ENCODE measurements around the gene WDFY4. TPM values are rescaled to one million over a fixed set of nuclear protein-coding genes. Genes with fewer than 3 reads are reported as not detected.

WDFY4 gene
- polyA plus RNA-seq, 1 experiment = not detected

GRCh38 chr10:48711830-48712229 is 27.2 kb downstream of the WDFY4 start:
- peaks cover 1% of the 10 kb centered on the region for H3K27me3 ChIP-seq (ENCODE audit: control insufficient read depth, insufficient read depth, low read length)
- DNase-seq (ENCODE audit: low read depth) = no peak
- ChIA-PET CTCF (no interaction called here), POLR2A (no interaction called here)
- no peaks in the 10 kb centered on the region for H3K36me3 ChIP-seq (ENCODE audit: control insufficient read depth, insufficient read depth, low read length)
- TF ChIP-seq CTCF (IDR thresholded peaks at IDR 0.05; ENCODE audit: insufficient read depth, low read depth, low read length) = no peak
- H3K4me3 ChIP-seq (ENCODE audit: low read depth, low read length) = no peak overlapping the region

GRCh38 chr10:48714088-48714487 is 29.4 kb downstream of the WDFY4 start:
- ChIA-PET CTCF (no interaction called here), POLR2A (no interaction called here)
- H3K27me3 ChIP-seq (ENCODE audit: control insufficient read depth, insufficient read depth, low read length) = peaks cover 1% of the 10 kb centered on the region
- no peak for DNase-seq (ENCODE audit: low read depth)
- no peaks in the 10 kb centered on the region for H3K36me3 ChIP-seq (ENCODE audit: control insufficient read depth, insufficient read depth, low read length)
- TF ChIP-seq CTCF (IDR thresholded peaks at IDR 0.05; ENCODE audit: insufficient read depth, low read depth, low read length) = no peak
- H3K4me3 ChIP-seq (ENCODE audit: low read depth, low read length) = no peak overlapping the region

GRCh38 chr10:48716416-48716815 is 31.7 kb downstream of the WDFY4 start:
- no peak for DNase-seq (ENCODE audit: low read depth)
- H3K4me3 ChIP-seq (ENCODE audit: low read depth, low read length) = no peak overlapping the region
- TF ChIP-seq CTCF (IDR thresholded peaks at IDR 0.05; ENCODE audit: insufficient read depth, low read depth, low read length) = no peak
- no peaks in the 10 kb centered on the region for H3K36me3 ChIP-seq (ENCODE audit: control insufficient read depth, insufficient read depth, low read length)
- 0 out of 2 replicates have a peak, but pooled peaks cover 4% of the 10 kb centered on the region for H3K27me3 ChIP-seq (ENCODE audit: control insufficient read depth, insufficient read depth, low read length)
- POLR2A ChIA-PET = no interaction called here
- CTCF ChIA-PET = no interaction called here

- ChIA-PET POLR2A (no interaction called here), CTCF (no interaction called here)
- TF ChIP-seq CTCF (IDR thresholded peaks at IDR 0.05; ENCODE audit: insufficient read depth, low read depth, low read length) = no peak
- peaks cover 5% of the 10 kb centered on the region; the same call in 1 of the 2 replicates for H3K27me3 ChIP-seq (ENCODE audit: control insufficient read depth, insufficient read depth, low read length)
- H3K4me3 ChIP-seq (ENCODE audit: low read depth, low read length) = no peak overlapping the region
- no peak for DNase-seq (ENCODE audit: low read depth)
- no peaks in the 10 kb centered on the region for H3K36me3 ChIP-seq (ENCODE audit: control insufficient read depth, insufficient read depth, low read length)
These were observed 35.9 kb downstream of the WDFY4 start for GRCh38 chr10:48720611-48721010.

GRCh38 chr10:48722153-48723145 is 37.8 kb downstream of the WDFY4 start:
- ChIA-PET CTCF (no interaction called here), POLR2A (no interaction called here)
- TF ChIP-seq CTCF (IDR thresholded peaks at IDR 0.05; ENCODE audit: insufficient read depth, low read depth, low read length) = no peak
- H3K27me3 ChIP-seq (ENCODE audit: control insufficient read depth, insufficient read depth, low read length) = peaks cover 5% of the 10 kb centered on the region; the same call in 1 of the 2 replicates
- no peak for DNase-seq (ENCODE audit: low read depth)
- no peaks in the 10 kb centered on the region for H3K36me3 ChIP-seq (ENCODE audit: control insufficient read depth, insufficient read depth, low read length)
- no peak overlapping the region for H3K4me3 ChIP-seq (ENCODE audit: low read depth, low read length)
